ENCODE data around the gene SATB2.

Gene SATB2

DNA sequence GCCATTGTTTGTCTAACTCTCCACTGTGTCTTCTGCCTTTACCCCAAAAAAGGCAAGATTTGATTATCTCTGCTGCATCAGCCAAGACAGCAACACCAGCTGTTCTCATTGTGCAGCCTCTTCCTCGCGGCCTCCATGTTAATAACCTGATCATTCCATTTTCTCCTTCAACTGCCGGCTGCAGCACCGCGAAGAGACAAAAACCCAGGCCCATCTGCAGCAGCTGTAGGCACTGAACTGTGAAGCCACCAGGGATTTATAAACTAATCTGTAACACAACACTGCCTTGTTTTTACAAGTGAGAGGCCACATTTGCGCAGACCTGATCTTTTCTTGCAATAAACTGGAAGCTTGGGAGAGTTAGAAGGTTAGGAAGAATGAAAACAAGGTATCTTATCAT, 147.8 kb downstream of the SATB2 start:
- TF ChIP-seq, protein P1, sequence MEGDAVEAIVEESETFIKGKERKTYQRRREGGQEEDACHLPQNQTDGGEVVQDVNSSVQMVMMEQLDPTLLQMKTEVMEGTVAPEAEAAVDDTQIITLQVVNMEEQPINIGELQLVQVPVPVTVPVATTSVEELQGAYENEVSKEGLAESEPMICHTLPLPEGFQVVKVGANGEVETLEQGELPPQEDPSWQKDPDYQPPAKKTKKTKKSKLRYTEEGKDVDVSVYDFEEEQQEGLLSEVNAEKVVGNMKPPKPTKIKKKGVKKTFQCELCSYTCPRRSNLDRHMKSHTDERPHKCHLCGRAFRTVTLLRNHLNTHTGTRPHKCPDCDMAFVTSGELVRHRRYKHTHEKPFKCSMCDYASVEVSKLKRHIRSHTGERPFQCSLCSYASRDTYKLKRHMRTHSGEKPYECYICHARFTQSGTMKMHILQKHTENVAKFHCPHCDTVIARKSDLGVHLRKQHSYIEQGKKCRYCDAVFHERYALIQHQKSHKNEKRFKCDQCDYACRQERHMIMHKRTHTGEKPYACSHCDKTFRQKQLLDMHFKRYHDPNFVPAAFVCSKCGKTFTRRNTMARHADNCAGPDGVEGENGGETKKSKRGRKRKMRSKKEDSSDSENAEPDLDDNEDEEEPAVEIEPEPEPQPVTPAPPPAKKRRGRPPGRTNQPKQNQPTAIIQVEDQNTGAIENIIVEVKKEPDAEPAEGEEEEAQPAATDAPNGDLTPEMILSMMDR (conservative IDR thresholded peaks at IDR 0.05; ENCODE audit: control insufficient read depth, insufficient read depth, low read depth, low read length) = no peak
- DNase-seq (ENCODE audit: low read depth) = no peak
- H3K4me3 ChIP-seq (ENCODE audit: control insufficient read depth, low read depth, low read length) = no peak overlapping the region

DNA sequence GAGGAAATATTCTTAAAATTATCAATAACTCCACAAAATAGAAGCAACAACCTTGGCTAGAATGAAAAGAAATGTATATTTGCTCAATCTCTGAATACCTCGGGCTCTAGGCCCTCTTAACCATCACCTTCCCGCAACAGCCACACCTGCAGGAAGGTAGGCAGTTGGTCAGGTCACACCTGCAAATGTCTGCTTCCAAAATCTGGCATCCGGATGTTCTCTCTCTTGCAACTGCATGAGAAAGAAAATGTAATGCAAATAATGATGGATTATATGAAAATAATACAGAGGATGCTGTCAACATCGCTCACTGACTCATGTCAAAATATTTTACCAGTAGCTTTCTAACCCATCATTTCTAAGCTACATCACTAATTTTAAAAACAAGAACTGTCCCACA, 148.3 kb downstream of the SATB2 start:
- DNase-seq (ENCODE audit: low read depth) = no peak
- TF ChIP-seq, protein P1 (conservative IDR thresholded peaks at IDR 0.05; ENCODE audit: control insufficient read depth, insufficient read depth, low read depth, low read length) = no peak
- no peak overlapping the region for H3K4me3 ChIP-seq (ENCODE audit: control insufficient read depth, low read depth, low read length)

DNA sequence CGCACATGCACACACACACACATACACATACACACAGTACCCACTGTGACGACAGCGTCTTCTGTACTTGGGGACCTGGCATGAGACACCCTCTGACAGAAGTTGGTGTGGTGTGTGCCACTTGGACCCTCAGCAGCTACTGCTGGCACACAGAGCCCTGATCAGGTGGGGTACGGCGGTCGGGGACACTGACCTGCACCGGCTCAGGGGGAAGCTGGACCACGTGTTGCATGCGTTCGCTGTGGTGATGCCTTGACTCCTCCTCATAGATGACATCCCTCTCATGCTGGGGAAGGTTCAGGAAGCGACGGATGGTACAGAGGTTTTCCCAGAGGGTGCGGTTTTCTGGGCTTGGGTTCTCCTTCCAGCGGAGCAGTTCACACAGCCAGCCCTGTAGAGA, 149.2 kb downstream of the SATB2 start:
- no peak overlapping the region for H3K4me3 ChIP-seq (ENCODE audit: control insufficient read depth, low read depth, low read length)
- TF ChIP-seq, protein P1 (conservative IDR thresholded peaks at IDR 0.05; ENCODE audit: control insufficient read depth, insufficient read depth, low read depth, low read length) = no peak
- DNase-seq (ENCODE audit: low read depth) = no peak

DNA sequence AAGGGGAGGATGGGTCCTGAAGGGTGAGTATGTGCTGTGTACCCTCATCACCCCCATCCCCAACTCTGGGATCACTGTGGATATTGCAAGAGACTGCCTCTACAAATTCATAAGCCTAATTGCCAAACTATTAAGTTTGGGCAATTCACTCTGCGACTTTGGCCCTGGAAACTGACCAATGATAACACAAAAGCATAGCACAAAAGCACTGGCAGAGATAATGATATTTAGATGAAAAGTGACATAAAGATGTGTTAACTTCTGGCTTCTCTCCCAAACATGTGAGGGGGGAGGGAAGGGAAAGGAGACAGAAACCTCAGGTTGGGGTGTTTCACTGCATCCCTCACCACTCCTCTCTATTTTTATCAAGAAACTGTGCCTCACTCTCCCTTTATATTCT, 150.3 kb downstream of the SATB2 start:
- no peak for DNase-seq (ENCODE audit: low read depth)
- no peak overlapping the region for H3K4me3 ChIP-seq (ENCODE audit: control insufficient read depth, low read depth, low read length)
- TF ChIP-seq, protein P1 (conservative IDR thresholded peaks at IDR 0.05; ENCODE audit: control insufficient read depth, insufficient read depth, low read depth, low read length) = no peak

DNA sequence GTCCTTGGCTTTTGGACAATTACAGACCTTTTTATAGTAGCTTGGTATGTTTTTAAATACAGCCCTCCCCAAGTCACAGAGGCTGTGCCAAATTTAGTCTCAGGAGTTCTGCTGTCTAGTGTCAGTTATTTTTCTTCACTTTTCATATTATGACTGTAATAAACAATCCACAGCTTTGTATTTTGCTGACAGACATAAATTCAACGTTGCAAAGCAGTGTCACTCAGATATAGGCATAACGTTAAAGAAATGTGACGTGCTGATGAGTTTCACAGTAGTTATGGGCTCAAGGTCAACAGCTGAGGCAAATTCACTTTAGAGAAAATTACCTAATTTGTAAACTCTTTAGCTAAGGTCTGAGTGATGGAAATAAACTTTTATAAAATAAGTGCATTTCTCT, 151.6 kb downstream of the SATB2 start:
- TF ChIP-seq, protein P1 (conservative IDR thresholded peaks at IDR 0.05; ENCODE audit: control insufficient read depth, insufficient read depth, low read depth, low read length) = no peak
- H3K4me3 ChIP-seq (ENCODE audit: control insufficient read depth, low read depth, low read length) = no peak overlapping the region
- DNase-seq (ENCODE audit: low read depth) = no peak

DNA sequence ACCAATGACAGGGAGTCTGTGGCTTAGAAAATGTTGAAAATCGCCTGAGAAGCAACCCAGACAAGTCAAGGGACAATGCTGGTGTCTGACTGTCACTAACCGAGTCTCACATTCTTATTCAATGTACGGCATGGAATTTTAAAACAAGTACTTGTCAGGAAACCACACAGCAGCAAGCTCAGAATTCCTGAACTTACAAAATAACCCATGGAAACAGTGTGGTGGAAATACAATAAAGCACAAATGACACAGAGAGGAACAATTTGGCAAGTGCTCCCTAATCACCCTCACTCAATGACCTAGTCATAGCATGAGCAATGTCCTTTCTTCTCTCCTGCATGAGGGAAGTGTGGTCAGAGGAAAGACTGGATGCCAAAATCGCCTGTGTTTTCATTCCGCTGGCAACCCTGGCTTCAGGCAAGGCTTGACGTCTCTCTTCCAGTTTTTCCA, 154.0 kb downstream of the SATB2 start:
- TF ChIP-seq, protein P1 (conservative IDR thresholded peaks at IDR 0.05; ENCODE audit: control insufficient read depth, insufficient read depth, low read depth, low read length) = no peak
- no peak overlapping the region for H3K4me3 ChIP-seq (ENCODE audit: control insufficient read depth, low read depth, low read length)
- peak; percentile 98 for DNase-seq (ENCODE audit: low read depth)

DNA sequence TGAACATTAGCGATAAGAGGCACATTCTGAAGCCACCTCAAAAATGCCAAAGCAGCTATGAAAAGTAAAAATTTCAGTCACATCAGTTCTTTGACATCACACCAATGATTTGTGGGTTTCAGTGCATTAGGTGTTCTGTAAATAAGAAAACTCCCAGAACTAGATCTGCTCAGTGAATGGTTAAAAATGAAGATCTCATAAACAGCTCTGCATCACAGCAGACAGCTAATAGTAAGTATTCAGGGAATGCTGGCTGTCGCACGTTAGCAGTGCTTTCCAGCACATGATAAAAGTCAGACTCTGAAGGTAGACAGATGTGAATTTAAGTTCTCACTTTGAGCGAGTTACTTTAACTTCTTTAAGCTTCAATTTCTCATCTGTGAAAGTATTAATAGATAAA, 154.9 kb downstream of the SATB2 start:
- DNase-seq (ENCODE audit: low read depth) = peak; percentile 21
- no peak overlapping the region for H3K4me3 ChIP-seq (ENCODE audit: control insufficient read depth, low read depth, low read length)
- TF ChIP-seq, protein P1 (conservative IDR thresholded peaks at IDR 0.05; ENCODE audit: control insufficient read depth, insufficient read depth, low read depth, low read length) = no peak
